K562 (cell line): ENCODE measurements around the gene GRAMD2A. TPM values are rescaled to one million over a fixed set of nuclear protein-coding genes. Genes with fewer than 3 reads are reported as not detected.

ENCODE experiments used
- ATAC-seq: fragments of 200-7000 bp; cut with Tn5 transposase; 3 replicates; pipeline ENCODE4 v1.9.1; 2020; ENCODE audit warnings: moderate library complexity
- BruUV-seq: library from RNA; stranded (reverse); fragments of 400-500 nt; replicated peaks from 2 replicates; lab custom pipeline; 2021; lab: Mats Ljungman, UMichigan
- CTCF ChIA-PET: fragments of 300-600 bp; formaldehyde crosslinking; extraction: SDS; loops from one replicate; lab custom pipeline; 2021; ENCODE audit warnings: low intra/inter-chr PET ratio; lab: Yijun Ruan, JAX
- POLR2A ChIA-PET: fragments of 300-600, 350-650 bp; sonication (Branson Sonifier 250); formaldehyde crosslinking; extraction: SDS; loops from one replicate; lab custom pipeline; 2021; ENCODE audit warnings: antibody characterized with exemption, inconsistent platforms; lab: Yijun Ruan, JAX
- DNase-seq, 4 experiments: peaks; one replicate each; pipeline versions ENCODE4 v3.0.0 to v3.0.0-alpha.2; 2011 to 2018; ENCODE audit warnings: low spot score in 3 of 4, mixed read lengths in 3 of 4; ENCODE audit errors: extremely low read depth in 1 of 4
- FAIRE-seq: peaks from 2 replicates; lab custom pipeline; 2011; peaks lifted over from hg19 to GRCh38; lab: Jason Lieb, UNC
- H2AFZ ChIP-seq: 2 replicates; pipeline ENCODE4 v1.6.0; 2011; ENCODE audit warnings: low read depth, low read length, control low read depth, inconsistent platforms
- H3K27ac ChIP-seq: fragments of 200-600 bp; 3 replicates; pipeline ENCODE4 v1.8.0; 2011; ENCODE audit warnings: low read depth, mild to moderate bottlenecking, control low read depth, inconsistent platforms, low read length, moderate library complexity, mixed read lengths; ENCODE audit errors: extremely low read depth
- H3K27me3 ChIP-seq, 2 experiments: fragments of 300-600 bp in 1 of 2; 2 replicates in 1 of 2; 3 replicates in 1 of 2; pipeline versions ENCODE4 v1.6.0 to v1.8.0; 2011; ENCODE audit warnings: inconsistent platforms in 2 of 2, low read length in 2 of 2, mild to moderate bottlenecking in 1 of 2, mixed read lengths in 1 of 2, moderate library complexity in 1 of 2; ENCODE audit not compliant: control insufficient read depth in 2 of 2, insufficient read depth in 2 of 2
- H3K36me3 ChIP-seq: fragments of 300-600 bp; 3 replicates; pipeline ENCODE4 v1.8.0; 2011; ENCODE audit warnings: mild to moderate bottlenecking, low read length, inconsistent platforms; ENCODE audit not compliant: control insufficient read depth, insufficient read depth
- H3K4me1 ChIP-seq, 2 experiments: fragments of 200-600 bp in 1 of 2; replicated peaks in 1 of 2; 2 replicates in 1 of 2; 3 replicates in 1 of 2; pipeline versions ENCODE4 v1.5.1 to v1.8.0; 2011; ENCODE audit warnings: inconsistent platforms in 2 of 2, low read length in 2 of 2, mild to moderate bottlenecking in 1 of 2, mixed read lengths in 1 of 2, moderate library complexity in 1 of 2; ENCODE audit not compliant: control insufficient read depth in 2 of 2, insufficient read depth in 2 of 2
- H3K4me2 ChIP-seq: 2 replicates; pipeline ENCODE4 v1.6.1; 2011; ENCODE audit warnings: low read length, control low read depth, inconsistent platforms, mixed read lengths; ENCODE audit not compliant: insufficient read depth
- H3K4me3 ChIP-seq: fragments of 200-600 bp; sonication (generic), shearing (Covaris generic); 2 replicates; pipeline ENCODE4 v1.5.1; 2016; ENCODE audit warnings: control low read depth, inconsistent platforms
- H3K79me2 ChIP-seq: fragments of 200-600 bp; 3 replicates; pipeline ENCODE4 v1.8.0; 2011; ENCODE audit warnings: low read length, inconsistent platforms; ENCODE audit not compliant: control insufficient read depth, insufficient read depth
- H3K9ac ChIP-seq, 2 experiments: 2 replicates each; pipeline versions ENCODE4 v1.6.0 to v1.6.1; 2011; ENCODE audit warnings: low read depth in 2 of 2, low read length in 2 of 2, control low read depth in 1 of 2, inconsistent platforms in 1 of 2, mild to moderate bottlenecking in 1 of 2, mixed read lengths in 1 of 2; ENCODE audit not compliant: insufficient read depth in 1 of 2
- H3K9me1 ChIP-seq: one replicate; pipeline ENCODE4 v1.6.0; 2011; ENCODE audit warnings: inconsistent platforms, mild to moderate bottlenecking, low read length, moderate library complexity; ENCODE audit not compliant: control insufficient read depth, insufficient read depth
- H3K9me3 ChIP-seq: replicated peaks from 2 replicates; pipeline ENCODE4 v1.5.1; 2011; ENCODE audit warnings: low read depth, low read length, inconsistent platforms; ENCODE audit not compliant: control insufficient read depth, insufficient read depth
- H4K20me1 ChIP-seq: replicated peaks from 2 replicates; pipeline ENCODE4 v1.6.1; 2011; ENCODE audit warnings: low read length, inconsistent platforms, mixed read lengths; ENCODE audit not compliant: control insufficient read depth, insufficient read depth
- CBFA2T3 ChIP-seq: fragments of 450-650 bp; IDR thresholded peaks from 2 replicates; pipeline ENCODE4 v1.6.1; 2017
- CBX8 ChIP-seq: fragments of 200-600 bp; sonication (generic); IDR thresholded peaks from 2 replicates; pipeline ENCODE4 v1.6.1; 2012; ENCODE audit warnings: borderline replicate concordance, mixed run types, low read depth, mild to moderate bottlenecking, moderate library complexity, mixed read lengths, low read length, control low read depth, inconsistent platforms; ENCODE audit not compliant: poor library complexity, severe bottlenecking; ENCODE audit errors: extremely low read depth
- ETV1 ChIP-seq: fragments of 450-650 bp; conservative IDR thresholded peaks from 2 replicates; pipeline ENCODE4 v1.6.1; 2016; ENCODE audit warnings: missing genetic modification characterization, control low read depth, low read depth, missing compliant biosample characterization
- IRF9 ChIP-seq: fragments of 450-650 bp; IDR thresholded peaks from 2 replicates; pipeline ENCODE4 v1.6.1; 2016; ENCODE audit warnings: missing biosample characterization, missing genetic modification characterization
- TEAD4 ChIP-seq, 2 experiments: sonication (generic) in 1 of 2; formaldehyde crosslinking in 1 of 2; IDR thresholded peaks; 2 replicates each; pipeline versions ENCODE4 v1.6.1 to v1.8.0; 2012 to 2022; ENCODE audit warnings: borderline replicate concordance in 1 of 2, inconsistent platforms in 1 of 2, low read length in 1 of 2, mild to moderate bottlenecking in 1 of 2, missing genetic modification reagents in 1 of 2
- ZNF583 ChIP-seq: fragments of 250-450 bp; sonication (Bioruptor Pico); IDR thresholded peaks from 2 replicates; pipeline ENCODE4 v1.4.0; 2020
- WGBS: fragments of 100-300 bp; shearing (Covaris generic); methylation state at CpG from one replicate; pipeline ENCODE4 v1.1.6; 2016; ENCODE audit warnings: low coverage, mixed read lengths; ENCODE audit not compliant: insufficient coverage; ENCODE audit errors: missing lambda C conversion rate; 5-methylcytosine and 5-hydroxymethylcytosine counted together
- in situ Hi-C: fragments of 300-500 bp; cut with MboI; formaldehyde crosslinking; loops from 4 replicates; pipeline ENCODE4 v1.15.0; 2018; ENCODE audit warnings: inconsistent platforms, mixed read lengths
- intact Hi-C: fragments of 100-400 bp; cut with micrococcal nuclease; formaldehyde crosslinking; loops from 2 replicates; pipeline ENCODE4 v1.14.2; 2022
- polyA plus RNA-seq, 8 experiments: library from polyadenylated mRNA; depleted of rRNA in 4 of 8; stranded (reverse) in 5 of 8; unstranded in 3 of 8; fragments of >200 nt; fragmentation: Nextera tagmentation in 2 of 8; fragmentation: Illumina TruSeq in 1 of 8; extraction: Ambion mirVana in 2 of 8; extraction: Trizol in 1 of 8; gene quantifications; 2 replicates each; pipeline versions ENCODE4 v1.2.1 to v1.2.3, GENCODE V29; 2011 to 2014; ENCODE audit warnings: inconsistent platforms in 1 of 8, missing spikeins in 1 of 8
- total RNA-seq, 7 experiments: library from RNA; depleted of rRNA in 6 of 7; stranded (reverse); fragments of >200 nt in 6 of 7; fragmentation: Illumina TruSeq in 2 of 7; extraction: Trizol in 2 of 7; gene quantifications; 2 replicates each; pipeline versions ENCODE4 v1.2.1 to v1.2.3, GENCODE V29; 2011 to 2021; ENCODE audit warnings: low replicate concordance in 1 of 7

Gene GRAMD2A
- total and polyA plus RNA-seq, 9 of the 15 experiments (the other 6 are each of a cell fraction or from before 2014, with no cell fraction given) = 0.08 to 0.22 TPM; not detected in 7

- no peak for DNase-seq
- Histone ChIP-seq H3K79me2 (no peaks in the 10 kb centered on the region), H3K27me3 (peaks cover 10 to 25% of the 10 kb centered on the region in 2 experiments; a peak in 4 of 5 replicates), H3K4me2 (no peak overlapping the region), H3K4me3 (no peak overlapping the region), H3K4me1 (no peaks in the 10 kb centered on the region; a peak in 1 of 5 replicates), H3K27ac (no peak overlapping the region), H3K9me1 (no peaks in the 10 kb centered on the region), H3K36me3 (no peaks in the 10 kb centered on the region), H4K20me1 (no peaks in the 10 kb centered on the region; the same call in 1 of the 2 replicates), H2AFZ (no peak overlapping the region), H3K9me3 (no peaks in the 10 kb centered on the region), H3K9ac (no peak overlapping the region)
- no peak for TF ChIP-seq ZNF583 (CRISPR knock-in tag)
- no peak for TF ChIP-seq CBFA2T3
- TF ChIP-seq ETV1 (tag) = no peak
- no peak for TF ChIP-seq CBX8
- no peak for TF ChIP-seq IRF9 (tag)
- no peak for TF ChIP-seq TEAD4 (IDR thresholded peaks at IDR 0.05; ENCODE audit: low read length)
- TF ChIP-seq TEAD4 (CRISPR knock-in tag; IDR thresholded peaks at IDR 0.05; ENCODE audit: borderline replicate concordance) = no peak
- CTCF ChIA-PET = no interaction called here
- 4% methylated on average over 7 of the region's 7 CpGs for WGBS
- ATAC-seq = no peak
- in situ Hi-C loops (loop anchor here (5.0 to 10.0 kb wide), 2 partner anchors 347 to 620 kb away; no protein-coding TSS in a partner anchor), intact Hi-C loops (loop anchor here (10.0 kb wide), 1 partner anchor 710 kb away; no protein-coding TSS in a partner anchor)
- POLR2A ChIA-PET = interaction anchor here (0.6 to 0.9 kb wide), 2 partner anchors 10 to 377 kb away, joined by 3 to 4 read pairs; no protein-coding TSS in a partner anchor
- no TSS peak for BruUV-seq
- no peak for FAIRE-seq
These were observed 43.3 kb downstream of the GRAMD2A start for GRCh38 chr15:72154316-72154715.
